ENCODE results near the gene TSPAN9.

TSPAN9 gene

GRCh38 chr12:3200032-3200617 lies 122.9 kb downstream of the TSPAN9 start:
- peaks cover 41% of the 10 kb centered on the region for H3K27me3 ChIP-seq (ENCODE audit: control insufficient read depth, low read length)
- H3K79me2 ChIP-seq (ENCODE audit: control insufficient read depth, low read length) = no peaks in the 10 kb centered on the region
- H3K36me3 ChIP-seq (ENCODE audit: control insufficient read depth, low read length) = no peaks in the 10 kb centered on the region
- H3K27ac ChIP-seq (ENCODE audit: low read depth, low read length) = no peak overlapping the region
- no peaks in the 10 kb centered on the region for H3K4me1 ChIP-seq (ENCODE audit: control insufficient read depth, low read length)
- no peak for TF ChIP-seq CTCF (IDR thresholded peaks at IDR 0.05; ENCODE audit: low read depth, low read length, poor library complexity, severe bottlenecking)
- no peak for TF ChIP-seq EZH2phosphoT487 (IDR thresholded peaks at IDR 0.05; ENCODE audit: borderline replicate concordance, low read length)
- no peaks in the 10 kb centered on the region for H3K9me2 ChIP-seq (replicated peaks; ENCODE audit: control insufficient read depth, low read length)
- H3K4me2 ChIP-seq (ENCODE audit: low read length) = no peak overlapping the region
- H3K4me3 ChIP-seq (ENCODE audit: low read length) = no peak overlapping the region
- no peaks in the 10 kb centered on the region for H3F3A ChIP-seq (ENCODE audit: control insufficient read depth, insufficient read depth)
- H3K9me3 ChIP-seq (ENCODE audit: control insufficient read depth, insufficient read depth, low read length) = no peaks in the 10 kb centered on the region
- H4K20me1 ChIP-seq (ENCODE audit: control insufficient read depth, insufficient read depth, low read depth, low read length) = no peaks in the 10 kb centered on the region; the same call in 1 of the 2 replicates

- Histone ChIP-seq H3K27ac (ENCODE audit: low read depth, low read length) (no peak overlapping the region), H3F3A (ENCODE audit: control insufficient read depth, insufficient read depth) (no peaks in the 10 kb centered on the region), H3K36me3 (ENCODE audit: control insufficient read depth, low read length) (no peaks in the 10 kb centered on the region), H3K9me3 (ENCODE audit: control insufficient read depth, insufficient read depth, low read length) (no peaks in the 10 kb centered on the region), H4K20me1 (ENCODE audit: control insufficient read depth, insufficient read depth, low read depth, low read length) (no peaks in the 10 kb centered on the region; the same call in 1 of the 2 replicates), H3K4me2 (ENCODE audit: low read length) (no peak overlapping the region), H3K4me3 (ENCODE audit: low read length) (no peak overlapping the region), H3K9me2 (replicated peaks; ENCODE audit: control insufficient read depth, low read length) (no peaks in the 10 kb centered on the region), H3K79me2 (ENCODE audit: control insufficient read depth, low read length) (no peaks in the 10 kb centered on the region), H3K4me1 (ENCODE audit: control insufficient read depth, low read length) (no peaks in the 10 kb centered on the region), H3K27me3 (ENCODE audit: control insufficient read depth, low read length) (peaks cover 38% of the 10 kb centered on the region)
- TF ChIP-seq CTCF (IDR thresholded peaks at IDR 0.05; ENCODE audit: low read depth, low read length, poor library complexity, severe bottlenecking) (no peak), EZH2phosphoT487 (IDR thresholded peaks at IDR 0.05; ENCODE audit: borderline replicate concordance, low read length) (no peak)
These were observed 123.6 kb downstream of the TSPAN9 start for GRCh38 chr12:3200814-3201233.

GRCh38 chr12:3201339-3202051 lies 124.3 kb downstream of the TSPAN9 start:
- Histone ChIP-seq H4K20me1 (ENCODE audit: control insufficient read depth, insufficient read depth, low read depth, low read length) (no peaks in the 10 kb centered on the region; the same call in 1 of the 2 replicates), H3K4me1 (ENCODE audit: control insufficient read depth, low read length) (no peaks in the 10 kb centered on the region), H3K4me3 (ENCODE audit: low read length) (no peak overlapping the region), H3K79me2 (ENCODE audit: control insufficient read depth, low read length) (no peaks in the 10 kb centered on the region), H3K9me3 (ENCODE audit: control insufficient read depth, insufficient read depth, low read length) (no peaks in the 10 kb centered on the region), H3K27ac (ENCODE audit: low read depth, low read length) (no peak overlapping the region), H3F3A (ENCODE audit: control insufficient read depth, insufficient read depth) (no peaks in the 10 kb centered on the region), H3K4me2 (ENCODE audit: low read length) (no peak overlapping the region), H3K36me3 (ENCODE audit: control insufficient read depth, low read length) (no peaks in the 10 kb centered on the region), H3K9me2 (replicated peaks; ENCODE audit: control insufficient read depth, low read length) (no peaks in the 10 kb centered on the region), H3K27me3 (ENCODE audit: control insufficient read depth, low read length) (peaks cover 34% of the 10 kb centered on the region)
- TF ChIP-seq EZH2phosphoT487 (IDR thresholded peaks at IDR 0.05; ENCODE audit: borderline replicate concordance, low read length) (no peak), CTCF (IDR thresholded peaks at IDR 0.05; ENCODE audit: low read depth, low read length, poor library complexity, severe bottlenecking) (no peak)

All from DOHH2 (cell line).